Liver (tissue), 3 donors: ENCODE results near the gene PCDHA8.

Source experiments
- CTCF ChIP-seq: fragments of 150-350 bp; IDR thresholded peaks from 2 replicates; pipeline ENCODE4 v1.5.1; 2017; ENCODE audit warnings: improper control_type of control experiment, low read depth, low read length; ENCODE audit not compliant: missing input control
- JUND ChIP-seq, 2 donors: IDR thresholded peaks; 2 replicates each; pipeline ENCODE4 v1.6.1; 2016; ENCODE audit warnings: antibody characterized with exemption in 2 of 2
- MAX ChIP-seq: IDR thresholded peaks from 2 replicates; pipeline ENCODE4 v1.6.1; 2016; ENCODE audit warnings: antibody characterized with exemption
- donor health status: healthy.
- donor health status: healthy.

GRCh38 chr5:140802781-140803271 is 38.2 kb upstream of the PCDHA8 start:
- no peak for TF ChIP-seq JUND (IDR thresholded peaks at IDR 0.05)
- no peak for TF ChIP-seq MAX
- no peak for TF ChIP-seq CTCF
